Hepatic stellate cell (primary cell): ENCODE data around the gene PTPRT.

ENCODE experiments used
- DNase-seq: peaks from one replicate; pipeline ENCODE4 v3.0.0; 2011; ENCODE audit warnings: low spot score

PTPRT gene

GRCh38 chr20:42043921-42044320 lies 1145.8 kb downstream of the PTPRT start:
- DNase-seq: no peak

GRCh38 chr20:42041000-42041565 lies 1148.6 kb downstream of the PTPRT start:
- DNase-seq: no peak

- DNase-seq: no peak
Measured at GRCh38 chr20:42027746-42028268, 1161.9 kb downstream of the PTPRT start.

GRCh38 chr20:42026599-42026998 lies 1163.1 kb downstream of the PTPRT start:
- no peak for DNase-seq

- DNase-seq: no peak
Measured at GRCh38 chr20:42024653-42025052, 1165.1 kb downstream of the PTPRT start.
